Panc1 (cell line): Measurements from ENCODE around the gene GCKR. TPM values are rescaled to one million over a fixed set of nuclear protein-coding genes. Genes with fewer than 3 reads are reported as not detected.

Experiments
- ATAC-seq: fragments of 200-7000 bp; cut with Tn5 transposase; 2 replicates; pipeline ENCODE4 v1.9.1; 2020; ENCODE audit warnings: mild to moderate bottlenecking, moderate library complexity
- BruUV-seq: library from RNA; stranded (reverse); fragments of 400-500 nt; replicated peaks from 2 replicates; lab custom pipeline; 2021; lab: Mats Ljungman, UMichigan
- CTCF ChIA-PET: fragments of 300-600 bp; sonication (Branson Sonifier 250); formaldehyde crosslinking; loops from one replicate; lab custom pipeline; 2022; ENCODE audit warnings: antibody characterized with exemption; lab: Charles Lee
- POLR2A ChIA-PET: fragments of 300-600 bp; sonication (Branson Sonifier 250); formaldehyde crosslinking; loops from one replicate; lab custom pipeline; 2022; ENCODE audit warnings: antibody characterized with exemption; lab: Charles Lee
- DNase-seq: peaks from one replicate; pipeline ENCODE4 v3.0.0-alpha.2; 2010; ENCODE audit warnings: low read depth, low spot score
- H3K27ac ChIP-seq: 2 replicates; pipeline ENCODE4 v1.5.1; 2011; ENCODE audit warnings: mild to moderate bottlenecking, low read length, inconsistent platforms
- H3K27me3 ChIP-seq: fragments of 200-500 bp; sonication (Bioruptor generic); 2 replicates; pipeline ENCODE4 v1.6.0; 2014; ENCODE audit warnings: low read length, inconsistent platforms; ENCODE audit not compliant: control insufficient read depth, insufficient read depth
- H3K36me3 ChIP-seq: fragments of 200-500 bp; sonication (Bioruptor generic); 2 replicates; pipeline ENCODE4 v1.5.1; 2014; ENCODE audit warnings: inconsistent platforms, mild to moderate bottlenecking, low read length, moderate library complexity; ENCODE audit not compliant: control insufficient read depth, insufficient read depth
- H3K4me1 ChIP-seq: 2 replicates; pipeline ENCODE4 v1.5.1; 2011; ENCODE audit warnings: inconsistent platforms, mild to moderate bottlenecking, low read length, moderate library complexity; ENCODE audit not compliant: control insufficient read depth, insufficient read depth
- H3K4me3 ChIP-seq, 2 experiments: 2 replicates each; pipeline ENCODE4 v1.5.1; 2011 to 2012; ENCODE audit warnings: low read depth in 2 of 2, low read length in 2 of 2, mild to moderate bottlenecking in 2 of 2, inconsistent platforms in 1 of 2, moderate library complexity in 1 of 2
- H3K9me3 ChIP-seq: fragments of 200-500 bp; sonication (Bioruptor generic); 2 replicates; pipeline ENCODE4 v1.5.1; 2014; ENCODE audit warnings: low read depth, mild to moderate bottlenecking, inconsistent platforms, low read length, moderate library complexity; ENCODE audit not compliant: control insufficient read depth, insufficient read depth
- CTCF ChIP-seq: fragments of 450-650 bp; IDR thresholded peaks from 2 replicates; pipeline ENCODE4 v1.5.1; 2017; ENCODE audit warnings: mild to moderate bottlenecking
- POLR2AphosphoS5 ChIP-seq: IDR thresholded peaks from 2 replicates; pipeline ENCODE4 v1.6.1; 2012; ENCODE audit warnings: mild to moderate bottlenecking, low read depth, low read length, moderate library complexity
- REST ChIP-seq, 2 experiments: IDR thresholded peaks; 2 replicates each; pipeline ENCODE4 v1.6.1; 2011 to 2012; ENCODE audit warnings: low read depth in 2 of 2, control low read depth in 1 of 2, low read length in 1 of 2, mild to moderate bottlenecking in 1 of 2, moderate library complexity in 1 of 2; ENCODE audit not compliant: insufficient read depth in 1 of 2
- SIN3A ChIP-seq: IDR thresholded peaks from 2 replicates; pipeline ENCODE4 v1.6.1; 2012; ENCODE audit warnings: low read depth, mild to moderate bottlenecking, low read length, moderate library complexity, borderline replicate concordance; ENCODE audit not compliant: insufficient read depth
- TCF7L2 ChIP-seq: IDR thresholded peaks from 2 replicates; pipeline ENCODE4 v1.6.1; 2011; ENCODE audit warnings: mild to moderate bottlenecking, low read depth, low read length, inconsistent platforms
- in situ Hi-C: cut with HindIII; loops from 2 replicates; pipeline ENCODE4 v1.10.0; 2016; ENCODE audit warnings: low sequenced_read_pairs, low pct_unique_long_range_greater_than_20kb
- intact Hi-C: fragments of 100-400 bp; cut with micrococcal nuclease; formaldehyde crosslinking; loops from one replicate; pipeline ENCODE4 v1.10.0; 2022; ENCODE audit not compliant: unreplicated experiment
- total RNA-seq: library from RNA; stranded (reverse); gene quantifications from one replicate; pipeline ENCODE4 v1.2.1, GENCODE V29; 2021; ENCODE audit not compliant: unreplicated experiment

GCKR gene
- total RNA-seq, 1 experiment from 2014 or later: 0.33 TPM

GRCh38 chr2:27502142-27502541, 5.5 kb downstream of the GCKR start:
- Histone ChIP-seq H3K36me3 (no peaks in the 10 kb centered on the region), H3K27ac (no peak overlapping the region), H3K4me3 (no peak overlapping the region), H3K27me3 (peaks cover 11% of the 10 kb centered on the region; the same call in 1 of the 2 replicates), H3K9me3 (no peaks in the 10 kb centered on the region), H3K4me1 (no peaks in the 10 kb centered on the region)
- in situ Hi-C loops (no loop called here), intact Hi-C loops (no loop called here)
- DNase-seq: no peak
- no peak for TF ChIP-seq CTCF
- no peak for TF ChIP-seq SIN3A
- no peak for TF ChIP-seq TCF7L2
- ATAC-seq: no peak
- POLR2A ChIA-PET: no interaction called here
- CTCF ChIA-PET: no interaction called here
- BruUV-seq: no TSS peak

GRCh38 chr2:27506587-27506986, 9.9 kb downstream of the GCKR start:
- TF ChIP-seq POLR2AphosphoS5 (no peak), REST (IDR thresholded peaks at IDR 0.05; ENCODE audit: insufficient read depth in 1 of 2, low read depth in 2 of 2, low read length in 1 of 2) (no peak), TCF7L2 (no peak), CTCF (no peak), SIN3A (no peak)
- ChIA-PET POLR2A (no interaction called here), CTCF (no interaction called here)
- Histone ChIP-seq H3K4me1 (no peaks in the 10 kb centered on the region), H3K36me3 (no peaks in the 10 kb centered on the region), H3K9me3 (no peaks in the 10 kb centered on the region), H3K27me3 (no peaks in the 10 kb centered on the region), H3K4me3 (no peak overlapping the region), H3K27ac (no peak overlapping the region)
- no peak for ATAC-seq
- intact Hi-C loops: no loop called here
- in situ Hi-C loops: no loop called here
- no TSS peak for BruUV-seq
- DNase-seq: no peak
